ENCODE results near the gene THPO.

The THPO gene

GRCh38 chr3:184351511-184352148 lies 26.4 kb downstream of the THPO start:
- TF ChIP-seq CTCF (conservative IDR thresholded peaks at IDR 0.05), result no peak
- no peak for TF ChIP-seq ZFX (IDR thresholded peaks at IDR 0.05)
- no peak overlapping the region for H3K27ac ChIP-seq

- no peak overlapping the region for H3K27ac ChIP-seq
- TF ChIP-seq CTCF (conservative IDR thresholded peaks at IDR 0.05), result no peak
- no peak for TF ChIP-seq ZFX (IDR thresholded peaks at IDR 0.05)
Measured at GRCh38 chr3:184350618-184351017, 27.4 kb downstream of the THPO start.

GRCh38 chr3:184349563-184350470 lies 28.2 kb downstream of the THPO start:
- TF ChIP-seq CTCF (conservative IDR thresholded peaks at IDR 0.05), result no peak
- TF ChIP-seq ZFX (IDR thresholded peaks at IDR 0.05), result no peak
- no peak overlapping the region for H3K27ac ChIP-seq

- H3K27ac ChIP-seq, result no peak overlapping the region
- TF ChIP-seq CTCF (conservative IDR thresholded peaks at IDR 0.05), result no peak
- TF ChIP-seq ZFX (IDR thresholded peaks at IDR 0.05), result no peak
Measured at GRCh38 chr3:184348057-184348382, 30.0 kb downstream of the THPO start.

GRCh38 chr3:184347321-184348056 lies 30.5 kb downstream of the THPO start:
- no peak for TF ChIP-seq ZFX (IDR thresholded peaks at IDR 0.05)

GRCh38 chr3:184346480-184347190 lies 31.4 kb downstream of the THPO start:
- TF ChIP-seq CTCF (conservative IDR thresholded peaks at IDR 0.05) (no peak), ZFX (IDR thresholded peaks at IDR 0.05) (no peak)
- no peak overlapping the region for H3K27ac ChIP-seq

More at GRCh38 chr3:184347321-184348056, 30.5 kb downstream of the THPO start:
- no peak overlapping the region for H3K27ac ChIP-seq

DNA sequence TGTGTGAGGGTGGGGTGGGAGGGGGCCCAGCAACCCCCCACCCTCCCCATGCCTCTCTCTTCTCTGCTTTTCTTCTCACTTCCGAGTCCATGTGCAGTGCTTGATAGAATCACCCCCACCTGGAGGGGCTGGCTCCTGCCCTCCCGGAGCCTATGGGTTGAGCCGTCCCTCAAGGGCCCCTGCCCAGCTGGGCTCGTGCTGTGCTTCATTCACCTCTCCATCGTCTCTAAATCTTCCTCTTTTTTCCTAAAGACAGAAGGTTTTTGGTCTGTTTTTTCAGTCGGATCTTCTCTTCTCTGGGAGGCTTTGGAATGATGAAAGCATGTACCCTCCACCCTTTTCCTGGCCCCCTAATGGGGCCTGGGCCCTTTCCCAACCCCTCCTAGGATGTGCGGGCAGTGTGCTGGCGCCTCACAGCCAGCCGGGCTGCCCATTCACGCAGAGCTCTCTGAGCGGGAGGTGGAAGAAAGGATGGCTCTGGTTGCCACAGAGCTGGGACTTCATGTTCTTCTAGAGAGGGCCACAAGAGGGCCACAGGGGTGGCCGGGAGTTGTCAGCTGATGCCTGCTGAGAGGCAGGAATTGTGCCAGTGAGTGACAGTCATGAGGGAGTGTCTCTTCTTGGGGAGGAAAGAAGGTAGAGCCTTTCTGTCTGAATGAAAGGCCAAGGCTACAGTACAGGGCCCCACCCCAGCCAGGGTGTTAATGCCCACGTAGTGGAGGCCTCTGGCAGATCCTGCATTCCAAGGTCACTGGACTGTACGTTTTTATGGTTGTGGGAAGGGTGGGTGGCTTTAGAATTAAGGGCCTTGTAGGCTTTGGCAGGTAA lies 32.5 kb downstream of the THPO start:
- no peak overlapping the region; the same call in 1 of the 2 replicates for H3K27ac ChIP-seq
- peak; percentile 86 for TF ChIP-seq CTCF (conservative IDR thresholded peaks at IDR 0.05)
- TF ChIP-seq ZFX (IDR thresholded peaks at IDR 0.05), result no peak
